ENCODE data around the gene DR1. TPM values are rescaled to one million over a fixed set of nuclear protein-coding genes. Genes with fewer than 3 reads are reported as not detected.

DR1 gene
- total and polyA plus RNA-seq, 2 of the 13 experiments (the other 11 are each of a cell fraction or from before 2014, with no cell fraction given): 17.8 to 42.3 TPM

DNA sequence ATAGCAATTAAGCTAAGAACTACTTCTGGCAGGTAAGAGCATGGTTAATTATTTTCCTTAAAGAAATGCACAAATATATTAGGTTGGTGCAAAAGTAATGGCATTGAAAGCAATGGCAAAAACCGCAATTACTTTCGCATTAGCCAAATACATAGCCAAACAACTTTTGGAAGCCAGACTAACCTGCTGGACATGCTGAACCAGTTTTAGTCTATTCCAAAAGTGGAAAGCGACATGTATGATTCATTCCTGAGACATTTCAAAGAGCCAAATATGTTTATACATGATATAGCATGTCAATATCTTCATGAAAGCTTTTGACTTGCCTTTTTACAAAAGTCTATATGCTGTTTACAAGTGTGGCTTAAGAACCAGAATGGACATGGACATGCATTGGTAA is 23.4 kb upstream of the DR1 start:
- no peak for ATAC-seq

More for the DNA sequence above, 23.4 kb upstream of the DR1 start:
- in situ Hi-C loops (cut with HindIII; ENCODE audit: extremely low pct_ligation_motif_present, low pct_unique_long_range_greater_than_20kb): no loop called here
- DNase-seq (ENCODE audit: low spot score) (no peak), FAIRE-seq (no peak)
- Histone ChIP-seq H3K79me2 (ENCODE audit: insufficient read depth, low read length) (no peaks in the 10 kb centered on the region), H3K9me3 (ENCODE audit: low read length) (no peaks in the 10 kb centered on the region), H4K20me1 (ENCODE audit: insufficient read depth, low read length) (no peaks in the 10 kb centered on the region), H2AFZ (ENCODE audit: low read length) (no peak overlapping the region), H3K4me2 (ENCODE audit: low read depth, low read length) (no peak overlapping the region), H3K27me3 (ENCODE audit: control insufficient read depth in 1 of 2, insufficient read depth in 2 of 2, low read length in 2 of 2) (no peaks in the 10 kb centered on the region), H3K27ac (ENCODE audit: extremely low read length, insufficient read depth, low read length) (no peak overlapping the region), H3K4me1 (ENCODE audit: insufficient read depth, low read length) (0 out of 2 replicates have a peak, but pooled peaks cover 5% of the 10 kb centered on the region), H3K36me3 (replicated peaks in 1 of 2; ENCODE audit: control insufficient read depth in 1 of 2, insufficient read depth in 2 of 2, low read length in 2 of 2) (no peaks in the 10 kb centered on the region), H3K9ac (ENCODE audit: insufficient read depth, low read depth, low read length) (no peak overlapping the region), H3K4me3 (replicated peaks in 1 of 3; ENCODE audit: insufficient read depth in 1 of 3, low read depth in 2 of 3, low read length in 3 of 3) (no peak overlapping the region)
- TF ChIP-seq ZMYM2 (CRISPR knock-in tag; IDR thresholded peaks at IDR 0.05) (no peak), ZNF253 (CRISPR knock-in tag; IDR thresholded peaks at IDR 0.05; ENCODE audit: borderline replicate concordance) (no peak), GLI4 (CRISPR knock-in tag; IDR thresholded peaks at IDR 0.05; ENCODE audit: borderline replicate concordance) (no peak), SIN3B (IDR thresholded peaks at IDR 0.05; ENCODE audit: low read length) (no peak), EZH2 (conservative IDR thresholded peaks at IDR 0.05; ENCODE audit: low read depth, low read length) (no peak), KLF6 (CRISPR knock-in tag; IDR thresholded peaks at IDR 0.05) (no peak), KDM3A (CRISPR knock-in tag; IDR thresholded peaks at IDR 0.05; ENCODE audit: low read depth) (no peak)
- TF ChIP-seq, protein P1, sequence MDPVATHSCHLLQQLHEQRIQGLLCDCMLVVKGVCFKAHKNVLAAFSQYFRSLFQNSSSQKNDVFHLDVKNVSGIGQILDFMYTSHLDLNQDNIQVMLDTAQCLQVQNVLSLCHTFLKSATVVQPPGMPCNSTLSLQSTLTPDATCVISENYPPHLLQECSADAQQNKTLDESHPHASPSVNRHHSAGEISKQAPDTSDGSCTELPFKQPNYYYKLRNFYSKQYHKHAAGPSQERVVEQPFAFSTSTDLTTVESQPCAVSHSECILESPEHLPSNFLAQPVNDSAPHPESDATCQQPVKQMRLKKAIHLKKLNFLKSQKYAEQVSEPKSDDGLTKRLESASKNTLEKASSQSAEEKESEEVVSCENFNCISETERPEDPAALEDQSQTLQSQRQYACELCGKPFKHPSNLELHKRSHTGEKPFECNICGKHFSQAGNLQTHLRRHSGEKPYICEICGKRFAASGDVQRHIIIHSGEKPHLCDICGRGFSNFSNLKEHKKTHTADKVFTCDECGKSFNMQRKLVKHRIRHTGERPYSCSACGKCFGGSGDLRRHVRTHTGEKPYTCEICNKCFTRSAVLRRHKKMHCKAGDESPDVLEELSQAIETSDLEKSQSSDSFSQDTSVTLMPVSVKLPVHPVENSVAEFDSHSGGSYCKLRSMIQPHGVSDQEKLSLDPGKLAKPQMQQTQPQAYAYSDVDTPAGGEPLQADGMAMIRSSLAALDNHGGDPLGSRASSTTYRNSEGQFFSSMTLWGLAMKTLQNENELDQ (CRISPR knock-in tag; IDR thresholded peaks at IDR 0.05; ENCODE audit: borderline replicate concordance): no peak
- TF ChIP-seq, protein P2, sequence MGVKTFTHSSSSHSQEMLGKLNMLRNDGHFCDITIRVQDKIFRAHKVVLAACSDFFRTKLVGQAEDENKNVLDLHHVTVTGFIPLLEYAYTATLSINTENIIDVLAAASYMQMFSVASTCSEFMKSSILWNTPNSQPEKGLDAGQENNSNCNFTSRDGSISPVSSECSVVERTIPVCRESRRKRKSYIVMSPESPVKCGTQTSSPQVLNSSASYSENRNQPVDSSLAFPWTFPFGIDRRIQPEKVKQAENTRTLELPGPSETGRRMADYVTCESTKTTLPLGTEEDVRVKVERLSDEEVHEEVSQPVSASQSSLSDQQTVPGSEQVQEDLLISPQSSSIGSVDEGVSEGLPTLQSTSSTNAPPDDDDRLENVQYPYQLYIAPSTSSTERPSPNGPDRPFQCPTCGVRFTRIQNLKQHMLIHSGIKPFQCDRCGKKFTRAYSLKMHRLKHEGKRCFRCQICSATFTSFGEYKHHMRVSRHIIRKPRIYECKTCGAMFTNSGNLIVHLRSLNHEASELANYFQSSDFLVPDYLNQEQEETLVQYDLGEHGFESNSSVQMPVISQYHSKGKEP (CRISPR knock-in tag; IDR thresholded peaks at IDR 0.05): no peak
- no TSS peak for BruUV-seq (replicated peaks)
- 89% methylated on average over 3 of the region's 3 CpGs for WGBS (ENCODE audit: low lambda C conversion rate)
- POLR2A ChIA-PET: no interaction called here
- CTCF ChIA-PET (ENCODE audit: low intra/inter-chr PET ratio, low total read pairs): no interaction called here
- intact Hi-C loops (cut with micrococcal nuclease; ENCODE audit: unreplicated experiment): no loop called here

All from HepG2 (cell line).